Measurements from ENCODE around the gene UGCG. TPM values are rescaled to one million over a fixed set of nuclear protein-coding genes. Genes with fewer than 3 reads are reported as not detected.

UGCG gene
- total and polyA plus RNA-seq, 9 of the 15 experiments (the other 6 are each of a cell fraction or from before 2014, with no cell fraction given): 20.0 to 40.3 (median 29.2) TPM

GRCh38 chr9:111891910-111892499, 4.6 kb upstream of the UGCG start (continued):
- TF ChIP-seq ZNF584 (CRISPR knock-in tag; IDR thresholded peaks at IDR 0.05; ENCODE audit: low read depth): no peak
- TF ChIP-seq, protein P1, sequence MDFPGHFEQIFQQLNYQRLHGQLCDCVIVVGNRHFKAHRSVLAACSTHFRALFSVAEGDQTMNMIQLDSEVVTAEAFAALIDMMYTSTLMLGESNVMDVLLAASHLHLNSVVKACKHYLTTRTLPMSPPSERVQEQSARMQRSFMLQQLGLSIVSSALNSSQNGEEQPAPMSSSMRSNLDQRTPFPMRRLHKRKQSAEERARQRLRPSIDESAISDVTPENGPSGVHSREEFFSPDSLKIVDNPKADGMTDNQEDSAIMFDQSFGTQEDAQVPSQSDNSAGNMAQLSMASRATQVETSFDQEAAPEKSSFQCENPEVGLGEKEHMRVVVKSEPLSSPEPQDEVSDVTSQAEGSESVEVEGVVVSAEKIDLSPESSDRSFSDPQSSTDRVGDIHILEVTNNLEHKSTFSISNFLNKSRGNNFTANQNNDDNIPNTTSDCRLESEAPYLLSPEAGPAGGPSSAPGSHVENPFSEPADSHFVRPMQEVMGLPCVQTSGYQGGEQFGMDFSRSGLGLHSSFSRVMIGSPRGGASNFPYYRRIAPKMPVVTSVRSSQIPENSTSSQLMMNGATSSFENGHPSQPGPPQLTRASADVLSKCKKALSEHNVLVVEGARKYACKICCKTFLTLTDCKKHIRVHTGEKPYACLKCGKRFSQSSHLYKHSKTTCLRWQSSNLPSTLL (IDR thresholded peaks at IDR 0.05): no peak
- no peak for TF ChIP-seq ZNF766 (CRISPR knock-in tag; conservative IDR thresholded peaks at IDR 0.05)
- TF ChIP-seq ZFP1 (CRISPR knock-in tag; IDR thresholded peaks at IDR 0.05): no peak
- TF ChIP-seq ZNF449 (CRISPR knock-in tag; IDR thresholded peaks at IDR 0.05): no peak
- TF ChIP-seq, protein P2, sequence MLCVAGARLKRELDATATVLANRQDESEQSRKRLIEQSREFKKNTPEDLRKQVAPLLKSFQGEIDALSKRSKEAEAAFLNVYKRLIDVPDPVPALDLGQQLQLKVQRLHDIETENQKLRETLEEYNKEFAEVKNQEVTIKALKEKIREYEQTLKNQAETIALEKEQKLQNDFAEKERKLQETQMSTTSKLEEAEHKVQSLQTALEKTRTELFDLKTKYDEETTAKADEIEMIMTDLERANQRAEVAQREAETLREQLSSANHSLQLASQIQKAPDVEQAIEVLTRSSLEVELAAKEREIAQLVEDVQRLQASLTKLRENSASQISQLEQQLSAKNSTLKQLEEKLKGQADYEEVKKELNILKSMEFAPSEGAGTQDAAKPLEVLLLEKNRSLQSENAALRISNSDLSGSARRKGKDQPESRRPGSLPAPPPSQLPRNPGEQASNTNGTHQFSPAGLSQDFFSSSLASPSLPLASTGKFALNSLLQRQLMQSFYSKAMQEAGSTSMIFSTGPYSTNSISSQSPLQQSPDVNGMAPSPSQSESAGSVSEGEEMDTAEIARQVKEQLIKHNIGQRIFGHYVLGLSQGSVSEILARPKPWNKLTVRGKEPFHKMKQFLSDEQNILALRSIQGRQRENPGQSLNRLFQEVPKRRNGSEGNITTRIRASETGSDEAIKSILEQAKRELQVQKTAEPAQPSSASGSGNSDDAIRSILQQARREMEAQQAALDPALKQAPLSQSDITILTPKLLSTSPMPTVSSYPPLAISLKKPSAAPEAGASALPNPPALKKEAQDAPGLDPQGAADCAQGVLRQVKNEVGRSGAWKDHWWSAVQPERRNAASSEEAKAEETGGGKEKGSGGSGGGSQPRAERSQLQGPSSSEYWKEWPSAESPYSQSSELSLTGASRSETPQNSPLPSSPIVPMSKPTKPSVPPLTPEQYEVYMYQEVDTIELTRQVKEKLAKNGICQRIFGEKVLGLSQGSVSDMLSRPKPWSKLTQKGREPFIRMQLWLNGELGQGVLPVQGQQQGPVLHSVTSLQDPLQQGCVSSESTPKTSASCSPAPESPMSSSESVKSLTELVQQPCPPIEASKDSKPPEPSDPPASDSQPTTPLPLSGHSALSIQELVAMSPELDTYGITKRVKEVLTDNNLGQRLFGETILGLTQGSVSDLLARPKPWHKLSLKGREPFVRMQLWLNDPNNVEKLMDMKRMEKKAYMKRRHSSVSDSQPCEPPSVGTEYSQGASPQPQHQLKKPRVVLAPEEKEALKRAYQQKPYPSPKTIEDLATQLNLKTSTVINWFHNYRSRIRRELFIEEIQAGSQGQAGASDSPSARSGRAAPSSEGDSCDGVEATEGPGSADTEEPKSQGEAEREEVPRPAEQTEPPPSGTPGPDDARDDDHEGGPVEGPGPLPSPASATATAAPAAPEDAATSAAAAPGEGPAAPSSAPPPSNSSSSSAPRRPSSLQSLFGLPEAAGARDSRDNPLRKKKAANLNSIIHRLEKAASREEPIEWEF (CRISPR knock-in tag; IDR thresholded peaks at IDR 0.05): no peak
- TF ChIP-seq ZNF280A (IDR thresholded peaks at IDR 0.05; ENCODE audit: low read depth, partially characterized antibody): no peak
- no peak for TF ChIP-seq ZBTB17 (CRISPR knock-in tag; IDR thresholded peaks at IDR 0.05)
- no peak for TF ChIP-seq WHSC1 (IDR thresholded peaks at IDR 0.05; ENCODE audit: low read length)
- TF ChIP-seq, protein P3, sequence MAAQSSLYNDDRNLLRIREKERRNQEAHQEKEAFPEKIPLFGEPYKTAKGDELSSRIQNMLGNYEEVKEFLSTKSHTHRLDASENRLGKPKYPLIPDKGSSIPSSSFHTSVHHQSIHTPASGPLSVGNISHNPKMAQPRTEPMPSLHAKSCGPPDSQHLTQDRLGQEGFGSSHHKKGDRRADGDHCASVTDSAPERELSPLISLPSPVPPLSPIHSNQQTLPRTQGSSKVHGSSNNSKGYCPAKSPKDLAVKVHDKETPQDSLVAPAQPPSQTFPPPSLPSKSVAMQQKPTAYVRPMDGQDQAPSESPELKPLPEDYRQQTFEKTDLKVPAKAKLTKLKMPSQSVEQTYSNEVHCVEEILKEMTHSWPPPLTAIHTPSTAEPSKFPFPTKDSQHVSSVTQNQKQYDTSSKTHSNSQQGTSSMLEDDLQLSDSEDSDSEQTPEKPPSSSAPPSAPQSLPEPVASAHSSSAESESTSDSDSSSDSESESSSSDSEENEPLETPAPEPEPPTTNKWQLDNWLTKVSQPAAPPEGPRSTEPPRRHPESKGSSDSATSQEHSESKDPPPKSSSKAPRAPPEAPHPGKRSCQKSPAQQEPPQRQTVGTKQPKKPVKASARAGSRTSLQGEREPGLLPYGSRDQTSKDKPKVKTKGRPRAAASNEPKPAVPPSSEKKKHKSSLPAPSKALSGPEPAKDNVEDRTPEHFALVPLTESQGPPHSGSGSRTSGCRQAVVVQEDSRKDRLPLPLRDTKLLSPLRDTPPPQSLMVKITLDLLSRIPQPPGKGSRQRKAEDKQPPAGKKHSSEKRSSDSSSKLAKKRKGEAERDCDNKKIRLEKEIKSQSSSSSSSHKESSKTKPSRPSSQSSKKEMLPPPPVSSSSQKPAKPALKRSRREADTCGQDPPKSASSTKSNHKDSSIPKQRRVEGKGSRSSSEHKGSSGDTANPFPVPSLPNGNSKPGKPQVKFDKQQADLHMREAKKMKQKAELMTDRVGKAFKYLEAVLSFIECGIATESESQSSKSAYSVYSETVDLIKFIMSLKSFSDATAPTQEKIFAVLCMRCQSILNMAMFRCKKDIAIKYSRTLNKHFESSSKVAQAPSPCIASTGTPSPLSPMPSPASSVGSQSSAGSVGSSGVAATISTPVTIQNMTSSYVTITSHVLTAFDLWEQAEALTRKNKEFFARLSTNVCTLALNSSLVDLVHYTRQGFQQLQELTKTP (IDR thresholded peaks at IDR 0.05; ENCODE audit: low read depth in 1 of 2, partially characterized antibody in 2 of 2): peak in 1 of 2 experiments; percentile 75
- TF ChIP-seq, protein P4, sequence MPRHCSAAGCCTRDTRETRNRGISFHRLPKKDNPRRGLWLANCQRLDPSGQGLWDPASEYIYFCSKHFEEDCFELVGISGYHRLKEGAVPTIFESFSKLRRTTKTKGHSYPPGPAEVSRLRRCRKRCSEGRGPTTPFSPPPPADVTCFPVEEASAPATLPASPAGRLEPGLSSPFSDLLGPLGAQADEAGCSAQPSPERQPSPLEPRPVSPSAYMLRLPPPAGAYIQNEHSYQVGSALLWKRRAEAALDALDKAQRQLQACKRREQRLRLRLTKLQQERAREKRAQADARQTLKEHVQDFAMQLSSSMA (CRISPR knock-in tag; IDR thresholded peaks at IDR 0.05): no peak
